ENCODE measurements around the gene MBP.

MBP gene

GRCh38 chr18:77133835-77134496 lies 1.4 kb upstream of the MBP start:
- DNase-seq = no peak

GRCh38 chr18:77133051-77133834 lies 660 bp upstream of the MBP start:
- no peak for DNase-seq

- no peak for DNase-seq
These were observed 773 bp downstream of the MBP start for GRCh38 chr18:77131652-77132368.

GRCh38 chr18:77131100-77131651 lies 1.4 kb downstream of the MBP start:
- DNase-seq = no peak

- DNase-seq = no peak
These were observed 2.1 kb downstream of the MBP start for GRCh38 chr18:77130229-77131099.

- peak; percentile 84 for DNase-seq
These were observed 3.4 kb downstream of the MBP start for GRCh38 chr18:77129150-77129551.

- peak; percentile 92 for DNase-seq
These were observed 4.6 kb downstream of the MBP start for GRCh38 chr18:77127769-77128671.

- DNase-seq = no peak
These were observed 8.1 kb downstream of the MBP start for GRCh38 chr18:77124452-77124922.

- DNase-seq = no peak
These were observed 9.0 kb downstream of the MBP start for GRCh38 chr18:77123320-77124231.

GRCh38 chr18:77121523-77121922 lies 11.1 kb downstream of the MBP start:
- no peak for DNase-seq

GRCh38 chr18:77119851-77120491 lies 12.6 kb downstream of the MBP start:
- DNase-seq = no peak

- DNase-seq = no peak
These were observed 13.3 kb downstream of the MBP start for GRCh38 chr18:77119101-77119850.

GRCh38 chr18:77118256-77119090 lies 14.1 kb downstream of the MBP start:
- DNase-seq = no peak

GRCh38 chr18:77116201-77117080 lies 16.1 kb downstream of the MBP start:
- DNase-seq = no peak

- DNase-seq = no peak
These were observed 17.2 kb downstream of the MBP start for GRCh38 chr18:77115192-77115953.

Data from fibroblast of skin of back (primary cell).